ENCODE measurements around the gene METAP2. TPM values are rescaled to one million over a fixed set of nuclear protein-coding genes. Genes with fewer than 3 reads are reported as not detected.

METAP2 gene
- total and polyA plus RNA-seq, 2 experiments from 2014 or later = 55.6 to 64.3 TPM

DNA sequence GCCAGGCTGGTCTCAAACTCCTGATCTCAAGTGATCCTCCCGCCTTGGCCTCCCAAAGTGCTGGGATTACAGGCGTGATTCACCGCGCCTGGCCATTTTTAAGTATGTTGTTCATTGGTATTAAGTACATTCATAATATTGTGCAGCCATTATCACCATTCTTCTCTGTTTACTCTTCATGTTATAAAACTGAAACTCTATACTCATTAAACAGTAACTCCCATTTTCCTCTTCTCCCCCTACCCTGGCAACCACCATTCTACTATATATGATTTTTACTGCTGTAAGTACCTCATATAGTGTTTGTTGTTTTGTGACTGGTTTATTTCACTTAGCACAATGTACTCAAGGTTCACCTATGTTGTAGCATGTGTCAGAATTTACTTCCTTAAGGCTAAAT, 23.1 kb downstream of the METAP2 start:
- no peak for DNase-seq
- Histone ChIP-seq H3F3A (ENCODE audit: insufficient read depth) (no peaks in the 10 kb centered on the region), H3K27me3 (replicated peaks; ENCODE audit: insufficient read depth) (no peaks in the 10 kb centered on the region), H2AFZ (no peak overlapping the region), H3K9me3 (ENCODE audit: low read depth) (no peaks in the 10 kb centered on the region), H3K4me3 (no peak overlapping the region), H3K27ac (no peak overlapping the region), H3K79me2 (ENCODE audit: insufficient read depth) (peaks cover 65% of the 10 kb centered on the region), H3K9me2 (ENCODE audit: insufficient read depth) (no peaks in the 10 kb centered on the region), H4K20me1 (ENCODE audit: insufficient read depth) (no peaks in the 10 kb centered on the region), H3K4me2 (ENCODE audit: unreplicated experiment) (no peak overlapping the region), H3K9ac (no peak overlapping the region), H3K36me3 (ENCODE audit: low read depth) (peaks cover 61% of the 10 kb centered on the region), H3K4me1 (ENCODE audit: insufficient read depth) (no peaks in the 10 kb centered on the region)
- 96 to 99% methylated on average over 4 of the region's 4 CpGs for WGBS, 2 experiments (ENCODE audit: low coverage in 1 of 2, low lambda C conversion rate in 2 of 2, missing lambda C conversion rate in 2 of 2)
- no peak for TF ChIP-seq EZH2phosphoT487 (IDR thresholded peaks at IDR 0.05; ENCODE audit: insufficient read depth, low read depth)
- no peak for TF ChIP-seq EZH2 (IDR thresholded peaks at IDR 0.05; ENCODE audit: insufficient read depth, poor library complexity, severe bottlenecking)
- in situ Hi-C loops (cut with MboI) = no loop called here

- H3K36me3 ChIP-seq (ENCODE audit: low read depth) = peaks cover 76% of the 10 kb centered on the region
- WGBS, 2 experiments (ENCODE audit: low coverage in 1 of 2, low lambda C conversion rate in 2 of 2, missing lambda C conversion rate in 2 of 2) = 95 to 97% methylated on average over 5 of the region's 5 CpGs
Measured at GRCh38 chr12:95498968-95499367, 25.0 kb downstream of the METAP2 start.

DNA sequence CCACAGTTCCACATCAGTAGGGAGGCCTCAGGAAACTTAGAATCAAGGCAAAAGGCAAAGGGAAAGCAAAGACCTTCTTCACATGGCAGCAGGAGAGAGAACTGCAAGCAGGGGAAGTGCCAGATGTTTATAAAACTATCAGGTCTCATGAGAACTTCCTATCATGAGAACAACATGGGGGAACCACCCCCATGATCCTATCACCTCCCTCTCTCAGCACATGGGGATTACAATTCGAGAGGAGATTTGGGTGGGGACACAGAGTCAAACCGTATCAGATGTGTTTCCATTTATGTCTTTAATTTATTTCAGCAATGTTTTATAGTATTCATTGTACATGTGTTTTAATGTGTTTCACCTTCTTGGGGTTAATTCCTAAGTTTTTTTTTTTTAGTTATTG, 25.8 kb downstream of the METAP2 start:
- Histone ChIP-seq H3K9ac (no peak overlapping the region), H3K79me2 (ENCODE audit: insufficient read depth) (peaks cover 60% of the 10 kb centered on the region), H3K9me2 (ENCODE audit: insufficient read depth) (no peaks in the 10 kb centered on the region), H2AFZ (no peak overlapping the region), H3K4me2 (ENCODE audit: unreplicated experiment) (no peak overlapping the region), H3K4me3 (no peak overlapping the region), H4K20me1 (ENCODE audit: insufficient read depth) (no peaks in the 10 kb centered on the region), H3K9me3 (ENCODE audit: low read depth) (no peaks in the 10 kb centered on the region), H3K36me3 (ENCODE audit: low read depth) (peaks cover 76% of the 10 kb centered on the region), H3K27ac (no peak overlapping the region), H3K27me3 (replicated peaks; ENCODE audit: insufficient read depth) (no peaks in the 10 kb centered on the region), H3K4me1 (ENCODE audit: insufficient read depth) (no peaks in the 10 kb centered on the region), H3F3A (ENCODE audit: insufficient read depth) (no peaks in the 10 kb centered on the region)
- in situ Hi-C loops (cut with MboI) = no loop called here
- 67 to 68% methylated on average over 2 of the region's 2 CpGs for WGBS, 2 experiments (ENCODE audit: low coverage in 1 of 2, low lambda C conversion rate in 2 of 2, missing lambda C conversion rate in 2 of 2)
- TF ChIP-seq EZH2 (IDR thresholded peaks at IDR 0.05; ENCODE audit: insufficient read depth, poor library complexity, severe bottlenecking) = no peak
- no peak for TF ChIP-seq EZH2phosphoT487 (IDR thresholded peaks at IDR 0.05; ENCODE audit: insufficient read depth, low read depth)
- DNase-seq = no peak

More at GRCh38 chr12:95498968-95499367, 25.0 kb downstream of the METAP2 start:
- no peak overlapping the region for H2AFZ ChIP-seq
- no peak for DNase-seq
- TF ChIP-seq EZH2phosphoT487 (IDR thresholded peaks at IDR 0.05; ENCODE audit: insufficient read depth, low read depth) = no peak
- TF ChIP-seq EZH2 (IDR thresholded peaks at IDR 0.05; ENCODE audit: insufficient read depth, poor library complexity, severe bottlenecking) = no peak
- H3K27me3 ChIP-seq (replicated peaks; ENCODE audit: insufficient read depth) = no peaks in the 10 kb centered on the region
- H3K27ac ChIP-seq = no peak overlapping the region
- no peak overlapping the region for H3K4me2 ChIP-seq (ENCODE audit: unreplicated experiment)
- no peaks in the 10 kb centered on the region for H3K9me3 ChIP-seq (ENCODE audit: low read depth)
- no peaks in the 10 kb centered on the region for H3K9me2 ChIP-seq (ENCODE audit: insufficient read depth)
- H3K4me3 ChIP-seq = no peak overlapping the region
- no peaks in the 10 kb centered on the region for H4K20me1 ChIP-seq (ENCODE audit: insufficient read depth)
- H3K79me2 ChIP-seq (ENCODE audit: insufficient read depth) = peaks cover 66% of the 10 kb centered on the region
- no peaks in the 10 kb centered on the region for H3K4me1 ChIP-seq (ENCODE audit: insufficient read depth)
- in situ Hi-C loops (cut with MboI) = no loop called here
- no peaks in the 10 kb centered on the region for H3F3A ChIP-seq (ENCODE audit: insufficient read depth)
- no peak overlapping the region for H3K9ac ChIP-seq

DNA sequence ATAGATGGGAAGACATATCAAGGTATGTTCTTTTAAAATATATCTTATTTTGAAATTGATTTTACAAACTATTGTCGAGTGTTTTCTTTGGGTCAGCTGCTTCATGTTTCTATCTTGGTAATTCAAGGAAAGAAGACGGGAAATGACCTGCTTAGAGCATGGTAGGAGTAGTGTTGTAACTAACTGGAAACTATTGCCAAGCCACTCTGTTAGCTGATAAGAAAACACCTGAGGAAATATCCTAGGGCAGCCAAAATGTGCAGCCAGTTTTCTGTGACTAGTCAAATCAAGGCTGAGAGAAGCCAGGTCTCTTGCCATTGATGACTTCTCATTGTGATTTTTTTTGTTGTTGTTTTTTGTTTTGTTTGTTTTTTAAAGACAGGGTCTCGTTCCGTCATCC, 30.2 kb downstream of the METAP2 start:
- H3K4me2 ChIP-seq (ENCODE audit: unreplicated experiment) = no peak overlapping the region
- H3F3A ChIP-seq (ENCODE audit: insufficient read depth) = no peaks in the 10 kb centered on the region
- H3K4me3 ChIP-seq = no peak overlapping the region
- in situ Hi-C loops (cut with MboI) = no loop called here
- no peaks in the 10 kb centered on the region for H3K9me3 ChIP-seq (ENCODE audit: low read depth)
- no peak overlapping the region for H3K27ac ChIP-seq
- no peaks in the 10 kb centered on the region for H3K27me3 ChIP-seq (replicated peaks; ENCODE audit: insufficient read depth)
- peaks cover 57% of the 10 kb centered on the region for H3K36me3 ChIP-seq (ENCODE audit: low read depth)
- H4K20me1 ChIP-seq (ENCODE audit: insufficient read depth) = no peaks in the 10 kb centered on the region
- H2AFZ ChIP-seq = no peak overlapping the region
- H3K9ac ChIP-seq = no peak overlapping the region
- peaks cover 62% of the 10 kb centered on the region for H3K79me2 ChIP-seq (ENCODE audit: insufficient read depth)
- H3K4me1 ChIP-seq (ENCODE audit: insufficient read depth) = no peaks in the 10 kb centered on the region; the same call in 1 of the 2 replicates
- no peaks in the 10 kb centered on the region for H3K9me2 ChIP-seq (ENCODE audit: insufficient read depth)
- TF ChIP-seq EZH2 (IDR thresholded peaks at IDR 0.05; ENCODE audit: insufficient read depth, poor library complexity, severe bottlenecking) (no peak), EZH2phosphoT487 (IDR thresholded peaks at IDR 0.05; ENCODE audit: insufficient read depth, low read depth) (no peak)
- DNase-seq = no peak
- 95 to 100% methylated on average over 4 of the region's 4 CpGs for WGBS, 2 experiments (ENCODE audit: low coverage in 1 of 2, low lambda C conversion rate in 2 of 2, missing lambda C conversion rate in 2 of 2)

GRCh38 chr12:95505039-95505438, 31.1 kb downstream of the METAP2 start:
- WGBS, 2 experiments (ENCODE audit: low coverage in 1 of 2, low lambda C conversion rate in 2 of 2, missing lambda C conversion rate in 2 of 2) = 98 to 100% methylated on average over 5 of the region's 5 CpGs
- Histone ChIP-seq H3K27me3 (replicated peaks; ENCODE audit: insufficient read depth) (no peaks in the 10 kb centered on the region), H3K9me2 (ENCODE audit: insufficient read depth) (no peaks in the 10 kb centered on the region), H3K27ac (no peak overlapping the region), H2AFZ (no peak overlapping the region), H3K79me2 (ENCODE audit: insufficient read depth) (peaks cover 62% of the 10 kb centered on the region), H3K4me3 (no peak overlapping the region), H3K9ac (no peak overlapping the region), H3K9me3 (ENCODE audit: low read depth) (no peaks in the 10 kb centered on the region), H4K20me1 (ENCODE audit: insufficient read depth) (no peaks in the 10 kb centered on the region), H3K4me2 (ENCODE audit: unreplicated experiment) (no peak overlapping the region), H3F3A (ENCODE audit: insufficient read depth) (no peaks in the 10 kb centered on the region), H3K4me1 (ENCODE audit: insufficient read depth) (no peaks in the 10 kb centered on the region; the same call in 1 of the 2 replicates), H3K36me3 (ENCODE audit: low read depth) (peaks cover 55% of the 10 kb centered on the region)
- in situ Hi-C loops (cut with MboI) = no loop called here
- TF ChIP-seq EZH2 (IDR thresholded peaks at IDR 0.05; ENCODE audit: insufficient read depth, poor library complexity, severe bottlenecking) (no peak), EZH2phosphoT487 (IDR thresholded peaks at IDR 0.05; ENCODE audit: insufficient read depth, low read depth) (no peak)
- DNase-seq = no peak

Data from GM23248 (cell line).